ENCODE measurements around the gene PCLO.

GRCh38 chr7:82972135-82972534 lies 190.5 kb downstream of the PCLO start:
- TF ChIP-seq CTCF (IDR thresholded peaks at IDR 0.05) (no peak), POLR2A (IDR thresholded peaks at IDR 0.05) (no peak)
